Suppressor macrophage (primary cell): ENCODE results near the gene GLB1L3.
"Not testable (repeated sequence)": the region's sequence is repeated elsewhere in the genome, so short reads cannot be mapped to it uniquely, and the experiment has no call there.

Experiments used
- DNase-seq, 4 experiments: peaks; one replicate each; pipeline ENCODE4 v3.0.0-alpha.2; 2020 to 2022

The GLB1L3 gene

GRCh38 chr11:134317103-134317502 lies 40.9 kb downstream of the GLB1L3 start:
- DNase-seq, result no peak

- not testable (repeated sequence) for DNase-seq
These were observed 45.2 kb downstream of the GLB1L3 start for GRCh38 chr11:134321373-134321772.

- DNase-seq, result no peak
These were observed 46.4 kb downstream of the GLB1L3 start for GRCh38 chr11:134322553-134322952.

- DNase-seq, result no peak
These were observed 52.3 kb downstream of the GLB1L3 start for GRCh38 chr11:134328433-134328832.

GRCh38 chr11:134330611-134331353 lies 54.6 kb downstream of the GLB1L3 start:
- no peak for DNase-seq

GRCh38 chr11:134331354-134332188 lies 55.4 kb downstream of the GLB1L3 start, which contains the start of gene GLB1L2:
TSS of gene GLB1L2 (plus strand) at chr11:134331988. CDS start at chr11:134332062, 74 bp downstream.
- DNase-seq, result peak; percentile 56 to 80 (median 68)

- DNase-seq, result no peak
These were observed 56.0 kb downstream of the GLB1L3 start for GRCh38 chr11:134332189-134332631.

- DNase-seq, result no peak
These were observed 56.6 kb downstream of the GLB1L3 start for GRCh38 chr11:134332782-134333181.

GRCh38 chr11:134333312-134333711 lies 57.1 kb downstream of the GLB1L3 start:
- no peak for DNase-seq

GRCh38 chr11:134333946-134334345 lies 57.8 kb downstream of the GLB1L3 start:
- DNase-seq, result peak; percentile 46 to 71 (median 63)

GRCh38 chr11:134334796-134335571 lies 58.8 kb downstream of the GLB1L3 start:
- DNase-seq, result no peak

- DNase-seq, result no peak
These were observed 60.9 kb downstream of the GLB1L3 start for GRCh38 chr11:134337051-134337450.

- no peak for DNase-seq
These were observed 61.9 kb downstream of the GLB1L3 start for GRCh38 chr11:134338068-134338467.

- DNase-seq, result no peak
These were observed 62.5 kb downstream of the GLB1L3 start for GRCh38 chr11:134338654-134339053.

- DNase-seq, result no peak
These were observed 63.6 kb downstream of the GLB1L3 start for GRCh38 chr11:134339756-134340155.

- no peak for DNase-seq
These were observed 64.3 kb downstream of the GLB1L3 start for GRCh38 chr11:134340354-134340964.

- no peak for DNase-seq
These were observed 65.8 kb downstream of the GLB1L3 start for GRCh38 chr11:134341805-134342571.

GRCh38 chr11:134342572-134343340 lies 66.6 kb downstream of the GLB1L3 start:
- no peak for DNase-seq

GRCh38 chr11:134343646-134344045 lies 67.5 kb downstream of the GLB1L3 start:
- DNase-seq, result no peak

GRCh38 chr11:134344497-134345236 lies 68.5 kb downstream of the GLB1L3 start:
- DNase-seq, result not testable (repeated sequence)
